Trophoblast cell (in vitro differentiated cells and primary cell): ENCODE data around the gene PHF1.

Experiments used
- DNase-seq, 2 donors: peaks; one replicate each; pipeline ENCODE4 v3.0.0-alpha.2; 2016
- H2AFZ ChIP-seq: 2 replicates; pipeline ENCODE4 v1.6.1; 2013; ENCODE audit warnings: low read length, moderate library complexity, mild to moderate bottlenecking; ENCODE audit not compliant: insufficient read depth, poor library complexity
- H2AK5ac ChIP-seq: 2 replicates; pipeline ENCODE4 v1.6.1; 2013; ENCODE audit warnings: mild to moderate bottlenecking, low read length
- H2BK120ac ChIP-seq: 2 replicates; pipeline ENCODE4 v1.6.1; 2013; ENCODE audit warnings: low read length, mild to moderate bottlenecking, moderate library complexity; ENCODE audit not compliant: insufficient read depth, poor library complexity
- H2BK12ac ChIP-seq: 2 replicates; pipeline ENCODE4 v1.6.1; 2013; ENCODE audit warnings: mild to moderate bottlenecking, low read length, moderate library complexity
- H2BK5ac ChIP-seq: 2 replicates; pipeline ENCODE4 v1.6.1; 2013; ENCODE audit warnings: low read length, low read depth, moderate library complexity, mild to moderate bottlenecking; ENCODE audit not compliant: poor library complexity
- H3K14ac ChIP-seq: 2 replicates; pipeline ENCODE4 v1.6.1; 2013; ENCODE audit warnings: mild to moderate bottlenecking, low read length
- H3K18ac ChIP-seq: 2 replicates; pipeline ENCODE4 v1.6.1; 2013; ENCODE audit warnings: mild to moderate bottlenecking, low read length
- H3K23ac ChIP-seq: 2 replicates; pipeline ENCODE4 v1.6.1; 2013; ENCODE audit warnings: low read length
- H3K27ac ChIP-seq: 2 replicates; pipeline ENCODE4 v1.5.1; 2013; ENCODE audit warnings: low read depth, mild to moderate bottlenecking, inconsistent platforms, low read length, moderate library complexity
- H3K27me3 ChIP-seq: 2 replicates; pipeline ENCODE4 v1.6.1; 2013; ENCODE audit warnings: inconsistent platforms, mild to moderate bottlenecking, low read length, moderate library complexity; ENCODE audit not compliant: insufficient read depth
- H3K36me3 ChIP-seq, 2 experiments: 1 replicate in 1 of 2; 2 replicates in 1 of 2; pipeline ENCODE4 v1.6.1; 2013; ENCODE audit warnings: low read length in 2 of 2, mild to moderate bottlenecking in 2 of 2, moderate library complexity in 1 of 2; ENCODE audit not compliant: insufficient read depth in 2 of 2, control insufficient read depth in 1 of 2
- H3K4ac ChIP-seq: 2 replicates; pipeline ENCODE4 v1.6.1; 2013; ENCODE audit warnings: low read depth, mild to moderate bottlenecking, low read length, moderate library complexity
- H3K4me1 ChIP-seq, 2 experiments: 1 replicate in 1 of 2; 2 replicates in 1 of 2; pipeline ENCODE4 v1.6.1; 2013; ENCODE audit warnings: low read length in 2 of 2, mild to moderate bottlenecking in 2 of 2, moderate library complexity in 1 of 2; ENCODE audit not compliant: insufficient read depth in 2 of 2, control insufficient read depth in 1 of 2
- H3K4me2 ChIP-seq: 2 replicates; pipeline ENCODE4 v1.6.1; 2013; ENCODE audit warnings: inconsistent platforms, mild to moderate bottlenecking, low read length, moderate library complexity
- H3K4me3 ChIP-seq: 2 replicates; pipeline ENCODE4 v1.5.1; 2013; ENCODE audit warnings: mild to moderate bottlenecking, low read depth, low read length, inconsistent platforms
- H3K79me1 ChIP-seq: one replicate; pipeline ENCODE4 v1.6.1; 2013; ENCODE audit warnings: low read length
- H3K79me2 ChIP-seq: 2 replicates; pipeline ENCODE4 v1.6.1; 2013; ENCODE audit warnings: low read length, mild to moderate bottlenecking; ENCODE audit not compliant: control insufficient read depth, insufficient read depth, poor library complexity
- H3K9ac ChIP-seq: 2 replicates; pipeline ENCODE4 v1.6.1; 2013; ENCODE audit warnings: mild to moderate bottlenecking, low read length
- H3K9me3 ChIP-seq: 2 replicates; pipeline ENCODE4 v1.6.1; 2013; ENCODE audit warnings: low read depth, mild to moderate bottlenecking, control low read depth, inconsistent platforms, low read length; ENCODE audit not compliant: insufficient read depth
- H4K12ac ChIP-seq: 2 replicates; pipeline ENCODE4 v1.6.1; 2013; ENCODE audit warnings: low read depth, mild to moderate bottlenecking, low read length, moderate library complexity
- H4K8ac ChIP-seq: 2 replicates; pipeline ENCODE4 v1.6.1; 2013; ENCODE audit warnings: low read depth, mild to moderate bottlenecking, low read length, moderate library complexity
- H4K91ac ChIP-seq: one replicate; pipeline ENCODE4 v1.6.1; 2013; ENCODE audit warnings: low read depth, mild to moderate bottlenecking, low read length, moderate library complexity
- WGBS: extraction: QIAGEN DNeasy Blood & Tissue Kit; methylation state at CpG from one replicate; pipeline ENCODE4 v1.1.7; 2013; ENCODE audit warnings: missing lambda C conversion rate; ENCODE audit not compliant: insufficient read length, insufficient coverage; ENCODE audit errors: extremely low coverage; 5-methylcytosine and 5-hydroxymethylcytosine counted together

PHF1 gene

DNA sequence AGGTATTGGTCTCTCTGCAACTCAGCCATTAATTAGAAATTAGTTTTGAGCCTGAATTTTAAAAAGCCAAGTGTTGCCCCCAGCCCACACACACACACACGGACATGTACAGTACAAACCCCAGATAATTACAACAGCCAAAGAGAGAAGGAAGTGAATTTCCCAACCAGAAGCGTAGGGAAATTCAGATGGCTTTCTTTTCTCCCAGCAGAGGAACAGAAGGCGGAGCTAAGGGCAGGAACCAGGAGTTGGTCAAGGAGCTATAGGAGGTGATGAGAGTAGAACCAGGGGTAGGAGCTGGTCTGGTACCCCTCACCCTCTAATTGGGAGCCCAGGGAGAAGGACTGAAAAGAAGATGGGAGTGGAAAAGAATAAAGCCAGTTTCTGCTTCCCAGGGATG lies 39.6 kb downstream of the PHF1 start:
- peaks cover 37 to 38% of the 10 kb centered on the region in 2 experiments for H3K36me3 ChIP-seq
- H3K4me3 ChIP-seq = no peak overlapping the region
- no peaks in the 10 kb centered on the region for H3K27me3 ChIP-seq
- H3K4me2 ChIP-seq = no peak overlapping the region
- H3K23ac ChIP-seq = no peak overlapping the region
- H3K79me1 ChIP-seq = peaks cover 3% of the 10 kb centered on the region
- DNase-seq = no peak
- H2AFZ ChIP-seq = no peak overlapping the region
- H3K4ac ChIP-seq = no peak overlapping the region
- H2BK120ac ChIP-seq = no peak overlapping the region
- no peak overlapping the region for H3K18ac ChIP-seq
- no peak overlapping the region for H2AK5ac ChIP-seq
- H3K79me2 ChIP-seq = peaks cover 4% of the 10 kb centered on the region
- no peak overlapping the region for H4K8ac ChIP-seq
- H3K14ac ChIP-seq = no peak overlapping the region
- H3K27ac ChIP-seq = no peak overlapping the region
- H3K9ac ChIP-seq = no peak overlapping the region
- H2BK5ac ChIP-seq = no peak overlapping the region
- no peak overlapping the region for H4K91ac ChIP-seq
- H3K9me3 ChIP-seq = peaks cover 2% of the 10 kb centered on the region
- peaks cover 4 to 7% of the 10 kb centered on the region in 2 experiments for H3K4me1 ChIP-seq
- no peak overlapping the region for H2BK12ac ChIP-seq
- no CpG with 5 or more reads among the region's 3 CpGs for WGBS
- H4K12ac ChIP-seq = no peak overlapping the region

DNA sequence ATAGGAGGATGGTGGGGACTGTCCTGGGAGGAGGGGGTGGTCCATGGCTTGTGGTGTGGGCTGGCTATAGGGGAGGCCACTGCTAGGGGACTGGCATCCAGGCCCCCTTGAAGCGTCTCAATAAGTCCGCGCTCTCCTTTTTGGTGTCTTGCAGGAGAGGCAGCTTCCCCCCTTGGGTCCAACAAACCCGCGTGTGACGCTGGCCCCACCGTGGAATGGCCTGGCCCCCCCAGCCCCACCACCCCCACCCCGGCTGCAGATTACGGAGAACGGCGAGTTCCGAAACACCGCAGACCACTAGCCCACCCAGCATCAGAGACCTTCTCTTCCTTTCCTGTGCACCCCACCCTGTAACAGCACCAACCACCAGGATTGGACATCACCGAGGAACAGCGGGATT lies 40.8 kb downstream of the PHF1 start:
- no peak overlapping the region for H2AK5ac ChIP-seq
- H3K79me2 ChIP-seq = peaks cover 4% of the 10 kb centered on the region
- no peak overlapping the region for H3K14ac ChIP-seq
- no peak overlapping the region for H4K12ac ChIP-seq
- DNase-seq = no peak
- no peak overlapping the region for H3K23ac ChIP-seq
- H2AFZ ChIP-seq = no peak overlapping the region
- H3K27ac ChIP-seq = no peak overlapping the region
- H3K9me3 ChIP-seq = no peaks in the 10 kb centered on the region
- H2BK5ac ChIP-seq = no peak overlapping the region
- H3K4ac ChIP-seq = no peak overlapping the region
- no peak overlapping the region for H4K91ac ChIP-seq
- H3K27me3 ChIP-seq = no peaks in the 10 kb centered on the region
- H3K36me3 ChIP-seq = peaks cover 40 to 43% of the 10 kb centered on the region in 2 experiments
- peaks cover 4 to 7% of the 10 kb centered on the region in 2 experiments for H3K4me1 ChIP-seq
- H3K79me1 ChIP-seq = peaks cover 3% of the 10 kb centered on the region
- no peak overlapping the region for H3K9ac ChIP-seq
- no peak overlapping the region for H2BK12ac ChIP-seq
- H4K8ac ChIP-seq = no peak overlapping the region
- no peak overlapping the region for H3K4me3 ChIP-seq
- H3K18ac ChIP-seq = no peak overlapping the region
- H3K4me2 ChIP-seq = no peak overlapping the region
- no peak overlapping the region for H2BK120ac ChIP-seq
- no CpG with 5 or more reads among the region's 15 CpGs for WGBS

DNA sequence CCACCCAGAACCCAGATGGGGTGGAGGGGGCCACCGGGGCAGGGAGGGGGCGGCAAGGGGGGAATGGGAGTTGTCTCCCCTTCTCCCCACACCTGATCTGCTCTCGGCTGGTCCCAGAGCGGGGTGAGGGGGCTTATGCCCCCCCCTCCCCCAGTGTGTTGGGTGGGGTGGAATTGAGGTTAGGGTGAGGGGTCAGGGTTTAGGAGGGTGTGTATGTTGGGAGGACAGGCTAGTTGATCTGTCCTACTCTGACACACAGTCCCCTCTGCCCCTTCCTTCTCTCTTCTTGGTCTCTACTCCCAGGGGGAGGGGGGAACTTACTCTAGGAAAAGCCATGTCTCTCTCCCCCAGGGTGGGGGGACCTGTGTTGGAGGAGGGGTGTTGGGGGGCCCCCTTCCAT lies 41.7 kb downstream of the PHF1 start:
- Histone ChIP-seq H3K79me2 (peaks cover 4% of the 10 kb centered on the region), H3K4ac (no peak overlapping the region), H3K9ac (no peak overlapping the region), H2AFZ (no peak overlapping the region), H2AK5ac (no peak overlapping the region), H3K14ac (no peak overlapping the region), H4K91ac (no peak overlapping the region), H3K27me3 (no peaks in the 10 kb centered on the region), H3K79me1 (peaks cover 3% of the 10 kb centered on the region), H2BK120ac (no peak overlapping the region), H4K8ac (no peak overlapping the region), H3K4me1 (peaks cover 4 to 7% of the 10 kb centered on the region in 2 experiments), H2BK12ac (no peak overlapping the region), H3K4me3 (no peak overlapping the region), H3K18ac (no peak overlapping the region), H3K27ac (no peak overlapping the region), H2BK5ac (no peak overlapping the region), H3K36me3 (peaks cover 35 to 36% of the 10 kb centered on the region in 2 experiments), H4K12ac (no peak overlapping the region), H3K9me3 (no peaks in the 10 kb centered on the region), H3K4me2 (no peak overlapping the region), H3K23ac (no peak overlapping the region)
- no CpG with 5 or more reads among the region's 4 CpGs for WGBS
- no peak for DNase-seq

DNA sequence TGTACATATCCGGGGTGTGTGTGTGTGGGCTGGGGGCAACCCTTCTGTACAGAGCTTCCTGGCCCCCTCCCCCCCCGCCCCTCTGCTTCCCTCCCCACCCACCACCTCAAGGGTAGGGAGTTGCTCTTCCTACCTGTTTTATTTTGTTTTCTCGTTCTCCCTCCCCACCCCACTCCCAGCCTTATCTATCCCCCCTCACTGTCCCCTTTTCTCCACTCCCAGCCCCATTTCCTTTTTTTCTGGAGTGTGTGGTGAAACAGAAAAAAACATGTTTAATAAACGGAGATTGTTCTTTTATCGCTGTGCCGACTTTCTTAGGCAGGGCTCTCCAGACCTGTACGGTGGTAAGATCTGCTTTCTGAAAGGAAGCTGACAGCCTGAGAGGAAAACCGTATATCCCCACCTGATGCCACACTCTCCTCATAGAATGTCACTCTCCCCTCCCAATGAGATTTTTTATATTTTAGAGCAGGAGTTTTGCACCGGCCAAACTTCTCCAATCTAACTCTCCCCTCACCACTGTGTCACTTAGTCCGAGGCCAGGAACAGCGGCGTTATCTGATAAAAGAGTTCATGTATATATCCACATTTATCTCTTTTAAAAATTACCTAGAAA lies 42.7 kb downstream of the PHF1 start:
- Histone ChIP-seq H3K27me3 (no peaks in the 10 kb centered on the region), H4K8ac (no peak overlapping the region), H3K9ac (no peak overlapping the region), H2BK5ac (no peak overlapping the region), H3K9me3 (no peaks in the 10 kb centered on the region), H3K4me1 (peaks cover 4 to 7% of the 10 kb centered on the region in 2 experiments), H4K12ac (no peak overlapping the region), H3K27ac (no peak overlapping the region), H4K91ac (no peak overlapping the region), H3K4me2 (peak overlapping the region; percentile 97), H2AFZ (no peak overlapping the region), H3K4ac (no peak overlapping the region), H3K79me1 (peaks cover 3% of the 10 kb centered on the region), H3K18ac (no peak overlapping the region), H2BK12ac (no peak overlapping the region), H3K36me3 (peaks cover 25 to 26% of the 10 kb centered on the region in 2 experiments), H3K79me2 (peaks cover 4% of the 10 kb centered on the region), H2AK5ac (no peak overlapping the region), H3K4me3 (no peak overlapping the region), H2BK120ac (no peak overlapping the region), H3K14ac (no peak overlapping the region), H3K23ac (no peak overlapping the region)
- DNase-seq = peak in 1 of 2 donors; percentile 4
- WGBS = no CpG with 5 or more reads among the region's 12 CpGs
